Subcutaneous adipose tissue (tissue), 4 donors: ENCODE measurements around the gene TRMT112. TPM values are rescaled to one million over a fixed set of nuclear protein-coding genes. Genes with fewer than 3 reads are reported as not detected.

Experiments
- CTCF ChIP-seq: fragments of 450-650 bp; IDR thresholded peaks from one replicate; pipeline ENCODE4 v1.5.1; 2016; ENCODE audit warnings: low read depth, mild to moderate bottlenecking, control low read depth, antibody characterized with exemption, moderate library complexity
- total RNA-seq, 4 donors: library from RNA; depleted of rRNA; stranded (reverse); fragments of >200 nt; gene quantifications; one replicate each; pipeline ENCODE4 v1.1.0, GENCODE V29; 2016

The TRMT112 gene
- total RNA-seq, 4 donors from 2014 or later = 225 to 266 (median 241) TPM

- no peak for TF ChIP-seq CTCF
Measured at GRCh38 chr11:64284962-64285884, 32.1 kb downstream of the TRMT112 start, which contains the start of gene GPR137. Gene GPR137 (plus strand): TSS chr11:64285848. CDS start chr11:64286525, 677 bp downstream.

GRCh38 chr11:64284048-64284961, 33.1 kb downstream of the TRMT112 start, which contains the start of gene BAD:
Gene BAD (minus strand): TSS chr11:64284665. CDS start chr11:64284368, 297 bp downstream.
- no peak for TF ChIP-seq CTCF

GRCh38 chr11:64283092-64283491, 34.3 kb downstream of the TRMT112 start:
- no peak for TF ChIP-seq CTCF

GRCh38 chr11:64281957-64282770, 35.2 kb downstream of the TRMT112 start:
- TF ChIP-seq CTCF = no peak

GRCh38 chr11:64278576-64279190, 38.7 kb downstream of the TRMT112 start:
- TF ChIP-seq CTCF = no peak

GRCh38 chr11:64276653-64277431, 40.5 kb downstream of the TRMT112 start:
- TF ChIP-seq CTCF = no peak
